Cerebellar nuclear complex (tissue), 1 donor: ENCODE measurements around the gene SORL1.

ENCODE experiments used
- DNase-seq, 2 experiments: peaks; one replicate each; lab custom pipeline; 2025; lab: John Stamatoyannopoulos, UW

Gene SORL1

GRCh38 chr11:121536126-121536525 is 84.0 kb downstream of the SORL1 start:
- no peak for DNase-seq

DNA sequence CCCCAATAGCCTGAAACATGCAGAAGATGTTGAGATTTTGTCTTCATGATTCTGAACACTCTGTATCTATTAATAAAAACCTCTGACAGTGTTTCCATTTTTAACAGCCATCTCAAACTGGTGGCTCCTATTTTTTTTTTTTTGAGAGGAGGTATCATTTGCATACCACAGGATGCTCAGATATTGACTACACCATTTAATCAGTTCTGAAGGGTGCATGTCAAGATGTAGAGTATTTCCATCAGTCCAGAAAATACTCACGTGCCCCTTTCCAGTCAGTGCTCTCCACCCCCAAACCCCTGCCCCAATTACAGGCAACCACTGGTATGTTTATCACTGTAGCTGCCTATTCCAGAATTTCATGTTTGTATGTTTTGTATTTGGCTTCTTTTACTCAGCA is 85.9 kb downstream of the SORL1 start:
- no peak for DNase-seq

GRCh38 chr11:121539000-121539399 is 86.9 kb downstream of the SORL1 start:
- no peak for DNase-seq

DNA sequence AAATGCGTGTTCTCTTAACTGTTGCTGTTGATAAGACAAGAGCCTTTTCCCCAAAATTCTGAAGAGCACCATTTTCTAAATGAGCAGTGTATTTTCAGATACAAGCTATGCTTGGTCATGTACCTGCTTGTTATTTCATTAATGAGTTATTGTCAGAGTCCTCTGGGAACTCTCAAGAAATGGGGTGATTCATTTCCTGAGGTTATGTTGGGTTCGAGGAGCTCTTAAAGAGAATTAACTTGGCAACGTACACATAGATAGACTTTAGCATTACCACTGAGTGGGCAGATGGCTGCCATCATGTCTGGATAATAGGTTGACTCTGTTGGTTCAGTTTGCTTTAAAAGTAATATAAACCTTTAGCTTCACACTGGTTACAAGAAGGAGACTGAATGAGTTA is 88.5 kb downstream of the SORL1 start:
- DNase-seq, result no peak

DNA sequence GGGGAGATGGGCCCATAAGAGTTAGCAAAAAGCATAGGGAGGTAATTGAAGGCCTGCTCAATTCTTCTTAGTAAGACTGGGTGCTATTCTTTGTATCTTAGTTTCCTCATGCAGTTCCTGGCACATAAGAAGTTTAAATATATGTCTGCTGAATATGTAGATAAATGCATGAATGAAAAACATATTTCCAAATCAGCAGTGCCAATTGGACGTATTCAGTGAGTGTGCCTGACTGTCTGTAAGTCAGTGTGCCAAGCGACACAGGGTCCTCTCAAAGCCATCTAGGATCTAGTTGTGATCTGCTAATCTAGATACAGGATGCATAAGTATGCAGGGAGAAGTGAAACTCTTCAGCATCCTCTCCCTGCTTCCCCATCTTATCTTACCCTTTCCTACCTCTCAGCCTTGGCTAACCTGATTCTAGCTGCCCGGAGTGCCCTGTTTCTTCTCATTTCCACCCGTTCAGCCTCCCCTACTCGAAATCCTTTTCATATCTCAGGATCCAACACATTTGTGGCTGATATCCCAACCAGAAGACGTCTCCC is 91.8 kb downstream of the SORL1 start:
- no peak for DNase-seq

DNA sequence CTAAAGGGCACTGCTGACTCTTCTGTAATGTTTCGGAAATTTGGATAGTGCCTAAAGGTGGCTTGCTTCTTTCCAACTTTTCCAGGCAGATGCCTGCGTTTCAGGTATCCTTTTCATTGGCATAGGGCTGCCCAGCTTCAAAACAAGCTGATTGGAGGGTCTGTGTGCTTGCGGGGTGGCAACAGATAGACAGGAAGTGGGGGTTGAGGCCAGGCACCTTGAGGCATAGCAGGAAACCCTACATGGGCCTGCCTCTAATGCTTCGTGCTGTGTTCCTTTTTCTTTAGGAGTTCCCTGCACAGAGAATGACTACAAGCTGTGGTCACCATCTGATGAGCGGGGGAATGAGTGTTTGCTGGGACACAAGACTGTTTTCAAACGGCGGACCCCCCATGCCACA is 92.8 kb downstream of the SORL1 start:
- DNase-seq, result no peak

DNA sequence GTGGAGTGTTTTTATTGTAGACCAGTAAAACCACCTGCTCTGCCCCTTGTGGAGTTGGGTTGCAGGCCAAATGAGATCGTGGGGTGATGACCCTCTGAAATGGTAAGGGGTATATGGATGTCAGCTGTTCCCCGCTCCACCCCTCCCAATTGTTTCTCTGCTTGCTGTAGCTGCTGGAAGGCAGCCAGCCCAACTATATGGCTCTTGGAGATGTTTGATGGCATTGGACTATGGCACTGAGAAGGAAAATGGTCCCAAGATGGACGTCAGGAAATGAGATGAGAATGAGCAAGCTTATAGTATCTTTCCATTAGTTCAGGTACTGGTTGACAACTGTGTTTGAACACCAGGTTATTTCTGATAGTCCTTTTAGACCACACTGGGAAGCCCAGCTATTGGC is 95.5 kb downstream of the SORL1 start:
- DNase-seq, result no peak

DNA sequence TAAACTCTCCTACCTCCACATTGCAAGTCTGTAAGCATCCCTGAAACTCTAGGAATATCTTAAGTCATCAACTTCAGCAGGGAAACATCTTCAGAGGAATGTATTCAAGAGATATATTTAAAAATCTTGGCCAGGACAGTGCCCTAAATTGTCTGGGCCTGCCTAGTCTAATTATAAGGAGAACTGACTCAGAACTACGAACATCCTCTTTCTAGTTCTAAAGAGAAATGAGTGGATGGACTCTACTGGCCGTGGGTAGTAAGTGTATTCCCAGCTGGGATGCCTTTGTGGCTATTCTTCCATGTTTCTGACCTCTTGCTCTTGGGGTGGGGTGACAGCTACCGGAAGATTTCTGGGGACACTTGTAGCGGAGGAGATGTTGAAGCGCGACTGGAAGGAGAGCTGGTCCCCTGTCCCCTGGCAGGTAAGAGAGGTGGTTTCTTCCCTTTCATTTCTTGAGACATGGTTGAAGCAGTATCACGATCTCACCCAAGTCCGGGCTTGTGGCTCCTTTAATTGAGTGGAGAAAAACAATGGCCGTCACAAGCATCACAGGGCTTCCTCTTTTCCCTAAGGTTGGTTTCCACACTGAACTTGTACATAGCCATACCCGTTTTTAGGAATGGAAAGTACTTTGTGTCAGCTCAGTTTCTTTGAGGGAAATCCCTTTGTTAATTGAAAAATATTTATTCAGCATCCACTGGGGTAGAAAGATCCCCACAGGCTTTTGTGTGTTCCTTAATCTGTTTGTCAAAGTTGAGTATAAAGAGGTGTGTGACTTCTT is 98.3 kb downstream of the SORL1 start:
- no peak for DNase-seq

DNA sequence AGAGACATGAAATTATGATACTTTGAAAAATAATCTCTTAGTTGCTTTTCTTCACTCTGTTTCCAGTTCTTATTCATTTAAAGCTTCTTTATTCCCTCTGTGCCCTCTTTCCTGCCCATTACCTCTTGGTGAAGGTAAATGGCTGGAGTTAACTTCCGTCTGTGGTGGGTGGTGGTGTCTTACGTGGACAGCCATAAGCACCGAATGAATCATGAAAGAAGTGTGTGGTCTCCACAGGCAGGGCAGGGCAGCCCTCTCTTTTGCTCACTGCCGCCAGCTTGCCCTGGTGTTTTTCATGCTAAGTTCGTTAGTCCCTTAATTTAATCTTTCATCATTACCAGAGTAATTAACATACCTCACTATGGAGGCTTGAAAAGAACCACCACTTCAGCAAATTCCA is 99.3 kb downstream of the SORL1 start:
- DNase-seq, result no peak

GRCh38 chr11:121552154-121552553 is 100.0 kb downstream of the SORL1 start:
- no peak for DNase-seq

DNA sequence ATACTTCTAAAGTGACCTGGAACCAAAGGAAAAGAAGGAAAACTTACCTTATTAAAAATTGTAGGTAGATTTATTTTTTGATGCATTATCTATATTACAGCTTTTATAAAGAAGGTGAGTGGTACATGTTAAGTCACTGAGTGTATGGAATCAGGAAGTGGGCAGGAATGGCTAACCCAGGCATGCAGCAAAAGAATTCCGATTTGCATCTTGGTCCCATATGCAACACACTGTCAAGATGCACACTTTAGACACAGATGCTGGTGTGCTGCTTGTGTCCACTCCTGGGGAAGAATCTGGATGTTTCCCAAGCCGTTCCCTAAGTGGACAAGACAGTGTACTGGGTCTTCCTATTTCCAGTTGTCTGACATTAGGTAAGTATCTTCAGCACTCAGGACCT is 100.5 kb downstream of the SORL1 start:
- no peak for DNase-seq

- no peak for DNase-seq
These were observed 101.3 kb downstream of the SORL1 start for GRCh38 chr11:121553389-121553788.

DNA sequence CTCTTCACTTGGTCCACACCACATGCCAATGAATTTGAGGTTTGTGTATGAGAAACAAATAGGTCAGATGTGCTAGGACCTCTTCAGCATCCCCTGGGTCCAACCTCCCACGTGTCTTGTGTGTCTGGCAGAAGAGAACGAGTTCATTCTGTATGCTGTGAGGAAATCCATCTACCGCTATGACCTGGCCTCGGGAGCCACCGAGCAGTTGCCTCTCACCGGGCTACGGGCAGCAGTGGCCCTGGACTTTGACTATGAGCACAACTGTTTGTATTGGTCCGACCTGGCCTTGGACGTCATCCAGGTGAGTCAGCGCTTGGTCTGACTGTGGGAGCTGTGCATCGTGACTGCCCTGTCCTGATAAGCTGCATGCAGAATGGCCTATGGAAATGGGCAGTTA is 101.7 kb downstream of the SORL1 start:
- DNase-seq, result no peak

GRCh38 chr11:121554552-121554951 is 102.4 kb downstream of the SORL1 start:
- no peak for DNase-seq

DNA sequence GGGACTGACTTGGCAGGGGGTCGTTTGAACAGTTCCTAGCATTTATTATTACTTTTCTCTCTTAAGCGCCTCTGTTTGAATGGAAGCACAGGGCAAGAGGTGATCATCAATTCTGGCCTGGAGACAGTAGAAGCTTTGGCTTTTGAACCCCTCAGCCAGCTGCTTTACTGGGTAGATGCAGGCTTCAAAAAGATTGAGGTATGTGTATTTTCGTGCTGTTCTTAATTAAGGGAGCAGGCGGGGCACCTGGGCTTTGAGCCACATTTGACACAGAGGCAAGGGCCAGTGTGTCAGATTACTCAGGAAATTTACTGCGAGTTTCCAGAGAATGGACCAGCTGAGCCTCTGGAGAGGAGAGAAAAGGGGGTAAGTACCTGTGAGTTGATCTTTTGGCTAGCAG is 103.0 kb downstream of the SORL1 start:
- no peak for DNase-seq

- no peak for DNase-seq
These were observed 104.8 kb downstream of the SORL1 start for GRCh38 chr11:121556937-121557336.

DNA sequence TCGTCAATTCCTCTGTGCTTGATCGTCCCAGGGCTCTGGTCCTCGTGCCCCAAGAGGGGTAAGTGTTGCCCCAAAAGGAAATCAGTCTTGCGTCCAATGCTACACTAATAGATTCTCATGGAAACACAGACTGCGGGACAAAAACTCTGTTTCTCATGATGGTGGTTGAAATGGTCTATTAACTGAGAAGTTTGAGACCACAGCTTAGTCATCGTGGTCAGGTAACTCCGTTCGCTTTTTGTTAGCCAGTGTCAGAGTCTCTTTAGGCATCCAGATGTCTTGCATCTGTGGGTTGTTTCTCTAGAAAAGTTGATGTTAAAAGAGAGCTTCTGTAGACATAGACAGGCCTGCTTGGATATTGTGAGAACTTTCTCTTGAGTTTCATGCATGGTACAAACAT is 105.2 kb downstream of the SORL1 start:
- DNase-seq, result no peak

- DNase-seq, result no peak
These were observed 107.6 kb downstream of the SORL1 start for GRCh38 chr11:121559606-121560200.

GRCh38 chr11:121560236-121560635 is 108.1 kb downstream of the SORL1 start:
- no peak for DNase-seq

DNA sequence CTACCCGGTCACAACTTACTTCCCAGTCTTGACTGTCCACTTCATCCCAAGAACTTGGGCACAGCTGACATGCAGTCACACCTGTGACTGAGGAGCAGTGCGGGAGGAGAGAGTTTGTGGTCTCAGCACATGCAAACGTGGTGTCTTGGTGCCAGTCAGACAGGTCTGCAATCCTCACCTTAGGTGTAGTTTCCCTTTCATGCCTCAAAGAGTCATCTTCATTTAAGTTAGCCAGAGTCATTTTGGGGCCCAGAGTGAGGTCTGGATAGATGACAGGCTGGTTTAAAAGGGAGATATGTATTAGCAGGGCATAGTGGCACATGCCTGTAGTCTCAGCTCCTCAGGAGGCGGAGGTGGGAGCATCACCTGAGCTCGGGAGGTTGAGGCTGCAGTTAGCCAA is 109.1 kb downstream of the SORL1 start:
- no peak for DNase-seq

- DNase-seq, result no peak
These were observed 109.6 kb downstream of the SORL1 start for GRCh38 chr11:121561716-121562115.

- no peak for DNase-seq
These were observed 110.9 kb downstream of the SORL1 start for GRCh38 chr11:121563003-121563402.
